ENCODE results near the gene MYH11.
"Not testable (repeated sequence)": the region's sequence is repeated elsewhere in the genome, so short reads cannot be mapped to it uniquely, and the experiment has no call there.

MYH11 gene

GRCh38 chr16:15854906-15855703, 1.7 kb downstream of the MYH11 start:
- H3K9ac ChIP-seq (ENCODE audit: low read length) = no peak overlapping the region
- H3K79me2 ChIP-seq (ENCODE audit: low read length) = no peaks in the 10 kb centered on the region
- no peaks in the 10 kb centered on the region for H3K9me3 ChIP-seq (ENCODE audit: insufficient read depth, low read length)
- no peaks in the 10 kb centered on the region for H3K36me3 ChIP-seq (replicated peaks; ENCODE audit: low read depth, low read length)
- no peak overlapping the region for H3K27ac ChIP-seq (ENCODE audit: low read length)
- no peak overlapping the region for H2AFZ ChIP-seq (ENCODE audit: low read depth, low read length)
- peaks cover 40% of the 10 kb centered on the region for H3K27me3 ChIP-seq (ENCODE audit: low read depth, low read length)
- H3K4me1 ChIP-seq (ENCODE audit: low read length) = peaks cover 19% of the 10 kb centered on the region
- TF ChIP-seq EZH2phosphoT487 (IDR thresholded peaks at IDR 0.05; ENCODE audit: low read depth) = no peak
- TF ChIP-seq CTCF (IDR thresholded peaks at IDR 0.05; ENCODE audit: low read depth, low read length) = no peak
- H4K20me1 ChIP-seq (ENCODE audit: insufficient read depth, low read length) = no peaks in the 10 kb centered on the region
- H3K4me2 ChIP-seq (ENCODE audit: low read length) = peak overlapping the region; percentile 87
- peak overlapping the region; percentile 64 for H3K4me3 ChIP-seq (ENCODE audit: low read length)

GRCh38 chr16:15854061-15854460, 2.8 kb downstream of the MYH11 start:
- peaks cover 19% of the 10 kb centered on the region for H3K4me1 ChIP-seq (ENCODE audit: low read length)

DNA sequence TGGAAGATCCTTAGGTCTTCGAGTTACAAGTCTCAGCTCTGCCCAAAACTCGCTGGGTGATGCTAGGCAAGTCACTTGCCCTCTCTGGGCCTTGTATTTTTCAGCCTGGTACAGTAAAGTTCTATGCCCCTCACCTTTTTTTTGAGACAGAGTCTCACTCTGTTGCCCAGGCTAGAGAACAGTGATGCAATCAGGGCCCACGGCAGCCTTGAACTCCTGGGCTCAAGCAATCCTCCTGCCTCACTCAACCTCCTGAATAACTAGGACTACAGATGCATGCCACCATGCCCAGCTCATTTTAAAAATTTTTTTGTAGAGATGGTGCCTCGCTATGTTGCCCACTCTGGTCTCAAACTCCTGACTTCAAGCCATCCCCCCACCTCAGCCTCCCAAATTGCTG, 3.8 kb downstream of the MYH11 start:
- Histone ChIP-seq H3K4me3 (ENCODE audit: low read length) (no peak overlapping the region), H3K4me2 (ENCODE audit: low read length) (no peak overlapping the region), H4K20me1 (ENCODE audit: insufficient read depth, low read length) (no peaks in the 10 kb centered on the region), H3K79me2 (ENCODE audit: low read length) (no peaks in the 10 kb centered on the region), H3K9ac (ENCODE audit: low read length) (no peak overlapping the region), H2AFZ (ENCODE audit: low read depth, low read length) (no peak overlapping the region), H3K27ac (ENCODE audit: low read length) (no peak overlapping the region), H3K9me3 (ENCODE audit: insufficient read depth, low read length) (no peaks in the 10 kb centered on the region), H3K36me3 (replicated peaks; ENCODE audit: low read depth, low read length) (no peaks in the 10 kb centered on the region), H3K4me1 (ENCODE audit: low read length) (peaks cover 19% of the 10 kb centered on the region), H3K27me3 (ENCODE audit: low read depth, low read length) (peaks cover 46% of the 10 kb centered on the region)
- no peak for TF ChIP-seq EZH2phosphoT487 (IDR thresholded peaks at IDR 0.05; ENCODE audit: low read depth)
- no peak for TF ChIP-seq CTCF (IDR thresholded peaks at IDR 0.05; ENCODE audit: low read depth, low read length)

More at GRCh38 chr16:15854061-15854460, 2.8 kb downstream of the MYH11 start:
- Histone ChIP-seq H3K4me2 (ENCODE audit: low read length) (no peak overlapping the region), H2AFZ (ENCODE audit: low read depth, low read length) (no peak overlapping the region), H3K9me3 (ENCODE audit: insufficient read depth, low read length) (no peaks in the 10 kb centered on the region), H3K9ac (ENCODE audit: low read length) (no peak overlapping the region), H3K27ac (ENCODE audit: low read length) (no peak overlapping the region), H4K20me1 (ENCODE audit: insufficient read depth, low read length) (no peaks in the 10 kb centered on the region), H3K36me3 (replicated peaks; ENCODE audit: low read depth, low read length) (no peaks in the 10 kb centered on the region), H3K4me3 (ENCODE audit: low read length) (no peak overlapping the region), H3K27me3 (ENCODE audit: low read depth, low read length) (peaks cover 40% of the 10 kb centered on the region), H3K79me2 (ENCODE audit: low read length) (no peaks in the 10 kb centered on the region)
- TF ChIP-seq CTCF (IDR thresholded peaks at IDR 0.05; ENCODE audit: low read depth, low read length) (no peak), EZH2phosphoT487 (IDR thresholded peaks at IDR 0.05; ENCODE audit: low read depth) (no peak)

GRCh38 chr16:15850555-15850954, 6.3 kb downstream of the MYH11 start:
- not testable (repeated sequence) for H2AFZ ChIP-seq (ENCODE audit: low read depth, low read length); H4K20me1 ChIP-seq (ENCODE audit: insufficient read depth, low read length); H3K4me3 ChIP-seq (ENCODE audit: low read length); H3K79me2 ChIP-seq (ENCODE audit: low read length); H3K9me3 ChIP-seq (ENCODE audit: insufficient read depth, low read length); H3K4me1 ChIP-seq (ENCODE audit: low read length); H3K4me2 ChIP-seq (ENCODE audit: low read length); H3K27ac ChIP-seq (ENCODE audit: low read length); H3K36me3 ChIP-seq (replicated peaks; ENCODE audit: low read depth, low read length); H3K9ac ChIP-seq (ENCODE audit: low read length)
- peaks cover 31% of the 10 kb centered on the region for H3K27me3 ChIP-seq (ENCODE audit: low read depth, low read length)
